H9 (cell line): Measurements from ENCODE around the gene TRAF3IP1. TPM values are rescaled to one million over a fixed set of nuclear protein-coding genes. Genes with fewer than 3 reads are reported as not detected.
"Not testable (repeated sequence)": the region's sequence is repeated elsewhere in the genome, so short reads cannot be mapped to it uniquely, and the experiment has no call there.

Experiments
- DNase-seq: peaks from one replicate; pipeline ENCODE4 v3.0.0-alpha.2; 2017
- H2AFZ ChIP-seq: one replicate; pipeline ENCODE4 v1.6.1; 2013; ENCODE audit warnings: mild to moderate bottlenecking, low read length, control low read depth, moderate library complexity
- H2AK5ac ChIP-seq: 2 replicates; pipeline ENCODE4 v1.6.1; 2013; ENCODE audit warnings: low read length, control low read depth, mixed read lengths; ENCODE audit not compliant: insufficient read length
- H2BK120ac ChIP-seq: one replicate; pipeline ENCODE4 v1.6.1; 2013; ENCODE audit warnings: low read depth, mild to moderate bottlenecking, low read length, control low read depth, inconsistent platforms; ENCODE audit not compliant: poor library complexity, severe bottlenecking
- H2BK12ac ChIP-seq: 2 replicates; pipeline ENCODE4 v1.6.1; 2013; ENCODE audit warnings: low read length, control low read depth, mixed read lengths, low read depth; ENCODE audit not compliant: insufficient read length
- H2BK15ac ChIP-seq: 2 replicates; pipeline ENCODE4 v1.6.1; 2013; ENCODE audit warnings: low read depth, low read length, control low read depth
- H2BK20ac ChIP-seq: one replicate; pipeline ENCODE4 v1.6.1; 2013; ENCODE audit warnings: low read depth, mild to moderate bottlenecking, low read length, control low read depth, inconsistent platforms; ENCODE audit not compliant: poor library complexity, severe bottlenecking
- H2BK5ac ChIP-seq: 2 replicates; pipeline ENCODE4 v1.6.1; 2013; ENCODE audit warnings: low read length, control low read depth, mixed read lengths; ENCODE audit not compliant: insufficient read length
- H3K14ac ChIP-seq: 2 replicates; pipeline ENCODE4 v1.6.1; 2013; ENCODE audit warnings: low read length, control low read depth; ENCODE audit not compliant: insufficient read depth
- H3K18ac ChIP-seq: 2 replicates; pipeline ENCODE4 v1.6.1; 2013; ENCODE audit warnings: low read depth, mild to moderate bottlenecking, mixed read lengths, low read length, control low read depth; ENCODE audit not compliant: insufficient read length
- H3K23ac ChIP-seq: 2 replicates; pipeline ENCODE4 v1.6.1; 2013; ENCODE audit warnings: low read length, control low read depth, mixed read lengths, low read depth; ENCODE audit not compliant: insufficient read length
- H3K23me2 ChIP-seq: 2 replicates; pipeline ENCODE4 v1.6.1; 2013; ENCODE audit warnings: low read depth, mild to moderate bottlenecking, mixed read lengths, low read length, control low read depth; ENCODE audit not compliant: insufficient read length, poor library complexity, severe bottlenecking
- H3K27ac ChIP-seq: 2 replicates; pipeline ENCODE4 v1.5.1; 2013; ENCODE audit warnings: low read length, control low read depth, mixed read lengths, low read depth; ENCODE audit not compliant: insufficient read length
- H3K27me3 ChIP-seq: 2 replicates; pipeline ENCODE4 v1.6.1; 2013; ENCODE audit warnings: low read length, control low read depth, inconsistent platforms; ENCODE audit not compliant: insufficient read depth
- H3K4ac ChIP-seq: 2 replicates; pipeline ENCODE4 v1.6.1; 2013; ENCODE audit warnings: low read depth, mild to moderate bottlenecking, control low read depth, inconsistent platforms, low read length, moderate library complexity
- H3K4me1 ChIP-seq: 2 replicates; pipeline ENCODE4 v1.6.1; 2013; ENCODE audit warnings: low read length, control low read depth, inconsistent platforms; ENCODE audit not compliant: insufficient read depth
- H3K4me2 ChIP-seq: 2 replicates; pipeline ENCODE4 v1.6.1; 2013; ENCODE audit warnings: low read length, control low read depth, mixed read lengths; ENCODE audit not compliant: insufficient read length, insufficient read depth
- H3K56ac ChIP-seq: 2 replicates; pipeline ENCODE4 v1.6.1; 2013; ENCODE audit warnings: low read depth, mild to moderate bottlenecking, mixed read lengths, low read length, control low read depth; ENCODE audit not compliant: insufficient read length
- H3K79me1 ChIP-seq: 2 replicates; pipeline ENCODE4 v1.6.1; 2013; ENCODE audit warnings: low read depth, mild to moderate bottlenecking, moderate library complexity, low read length, control low read depth, inconsistent platforms; ENCODE audit not compliant: insufficient read depth, poor library complexity, severe bottlenecking
- H3K79me2 ChIP-seq: 2 replicates; pipeline ENCODE4 v1.6.1; 2013; ENCODE audit warnings: low read length, control low read depth, inconsistent platforms; ENCODE audit not compliant: insufficient read depth
- H3K9ac ChIP-seq: 2 replicates; pipeline ENCODE4 v1.6.1; 2013; ENCODE audit warnings: low read length, control low read depth, mixed read lengths; ENCODE audit not compliant: insufficient read length; ENCODE audit errors: extremely low read depth
- H3K9me3 ChIP-seq: one replicate; pipeline ENCODE4 v1.6.1; 2013; ENCODE audit warnings: low read depth, low read length, inconsistent platforms; ENCODE audit not compliant: control insufficient read depth
- H3T11ph ChIP-seq: one replicate; pipeline ENCODE4 v1.6.1; 2013; ENCODE audit warnings: mild to moderate bottlenecking, low read length, control low read depth, inconsistent platforms
- H4K20me1 ChIP-seq: one replicate; pipeline ENCODE4 v1.6.1; 2013; ENCODE audit not compliant: control insufficient read depth, insufficient read length, insufficient read depth
- H4K5ac ChIP-seq: 2 replicates; pipeline ENCODE4 v1.6.1; 2013; ENCODE audit warnings: low read depth, mild to moderate bottlenecking, mixed read lengths, low read length, control low read depth; ENCODE audit not compliant: insufficient read length
- H4K8ac ChIP-seq: replicated peaks from 2 replicates; pipeline ENCODE4 v1.6.1; 2013; ENCODE audit warnings: low read length, control low read depth, mixed read lengths, low read depth; ENCODE audit not compliant: insufficient read length
- H4K91ac ChIP-seq: 2 replicates; pipeline ENCODE4 v1.6.1; 2013; ENCODE audit warnings: low read depth, mild to moderate bottlenecking, moderate library complexity, mixed read lengths, low read length, control low read depth; ENCODE audit not compliant: insufficient read length
- H3K27ac Mint-ChIP-seq, 3 experiments: 2 replicates in 2 of 3; 3 replicates in 1 of 3; pipeline ENCODE4 v1.8.0; 2020 to 2021; ENCODE audit warnings: mixed read lengths in 3 of 3, mild to moderate bottlenecking in 1 of 3, moderate library complexity in 1 of 3
- H3K27me3 Mint-ChIP-seq: 2 replicates; pipeline ENCODE4 v1.8.0; 2021; ENCODE audit warnings: low read depth, mild to moderate bottlenecking, moderate library complexity, mixed read lengths
- H3K36me3 Mint-ChIP-seq, 3 experiments: 2 replicates in 2 of 3; 3 replicates in 1 of 3; pipeline ENCODE4 v1.8.0; 2020 to 2021; ENCODE audit warnings: low read depth in 3 of 3, mixed read lengths in 3 of 3; ENCODE audit not compliant: insufficient read depth in 1 of 3
- H3K4me1 Mint-ChIP-seq, 2 experiments: 2 replicates each; pipeline ENCODE4 v1.8.0; 2020; ENCODE audit warnings: mixed read lengths in 2 of 2
- H3K4me3 Mint-ChIP-seq, 2 experiments: 2 replicates in 1 of 2; 3 replicates in 1 of 2; pipeline ENCODE4 v1.8.0; 2020 to 2021; ENCODE audit warnings: mild to moderate bottlenecking in 2 of 2, mixed read lengths in 2 of 2, moderate library complexity in 1 of 2
- H3K9me3 Mint-ChIP-seq, 2 experiments: 2 replicates in 1 of 2; 3 replicates in 1 of 2; pipeline ENCODE4 v1.8.0; 2020; ENCODE audit warnings: mild to moderate bottlenecking in 2 of 2, mixed read lengths in 2 of 2, moderate library complexity in 1 of 2
- WGBS: extraction: QIAGEN DNeasy Blood & Tissue Kit; methylation state at CpG from one replicate; pipeline ENCODE4 v1.1.7; 2013; ENCODE audit warnings: missing lambda C conversion rate, low lambda C conversion rate, mixed read lengths; ENCODE audit not compliant: insufficient read length; ENCODE audit errors: extremely low coverage; 5-methylcytosine and 5-hydroxymethylcytosine counted together
- total RNA-seq: library from RNA; stranded (reverse); gene quantifications from 2 replicates; pipeline ENCODE4 v1.2.1, GENCODE V29; 2021
- TF ChIP-seq, protein P1 (sequence below): fragments of 200-600 bp; sonication (generic); conservative IDR thresholded peaks from 3 replicates; pipeline ENCODE4 v1.8.0; 2021; ENCODE audit warnings: antibody characterized with exemption, mild to moderate bottlenecking

TRAF3IP1 gene
- total RNA-seq, 1 experiment from 2014 or later, result 16.4 TPM

DNA sequence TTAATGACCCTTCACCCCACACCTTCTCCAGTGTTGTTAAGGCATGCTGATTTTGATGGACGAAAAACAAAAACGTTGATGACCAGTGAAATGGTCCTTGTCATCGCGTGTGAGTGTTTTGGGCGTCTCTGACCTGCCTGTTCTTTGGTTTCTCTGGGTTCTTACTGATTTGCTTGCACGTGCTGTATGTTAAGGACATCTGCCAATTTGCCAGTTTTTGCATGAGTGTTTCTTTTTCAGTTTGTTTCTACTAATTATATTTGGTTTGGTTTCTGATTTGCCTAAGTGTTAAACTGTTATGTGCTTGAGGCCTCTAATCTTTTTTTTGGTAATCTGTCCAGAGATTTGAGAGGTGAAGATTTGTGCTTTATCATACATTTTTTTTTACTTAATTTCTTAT lies 14.6 kb downstream of the TRAF3IP1 start:
- Histone ChIP-seq H4K8ac (no peak overlapping the region), H4K91ac (no peak overlapping the region), H3K27me3 (no peaks in the 10 kb centered on the region), H2AK5ac (no peak overlapping the region), H3K18ac (no peak overlapping the region), H2BK15ac (no peak overlapping the region), H3K4me1 (no peaks in the 10 kb centered on the region), H2BK20ac (no peak overlapping the region), H3K23me2 (no peaks in the 10 kb centered on the region), H3K4ac (no peak overlapping the region), H3K79me1 (no peaks in the 10 kb centered on the region), H3K14ac (no peak overlapping the region), H3T11ph (no peak overlapping the region), H3K27ac (no peak overlapping the region), H4K20me1 (no peaks in the 10 kb centered on the region), H3K56ac (no peak overlapping the region), H2BK120ac (no peak overlapping the region), H2BK5ac (no peak overlapping the region), H3K79me2 (no peaks in the 10 kb centered on the region), H3K23ac (no peak overlapping the region), H2AFZ (no peak overlapping the region), H3K9ac (no peak overlapping the region), H3K4me2 (no peak overlapping the region), H4K5ac (no peak overlapping the region), H2BK12ac (no peak overlapping the region), H3K9me3 (no peaks in the 10 kb centered on the region)
- no CpG with 5 or more reads among the region's 6 CpGs for WGBS
- peaks cover 0 to 12% (median 2%) of the 10 kb centered on the region in 3 experiments; a peak in 6 of 7 replicates for H3K36me3 Mint-ChIP-seq
- H3K9me3 Mint-ChIP-seq, result no peaks in the 10 kb centered on the region
- H3K4me1 Mint-ChIP-seq, result peaks cover 0 to 3% of the 10 kb centered on the region in 2 experiments; a peak in 1 of 4 replicates
- H3K27me3 Mint-ChIP-seq, result no peaks in the 10 kb centered on the region
- TF ChIP-seq, protein P1, sequence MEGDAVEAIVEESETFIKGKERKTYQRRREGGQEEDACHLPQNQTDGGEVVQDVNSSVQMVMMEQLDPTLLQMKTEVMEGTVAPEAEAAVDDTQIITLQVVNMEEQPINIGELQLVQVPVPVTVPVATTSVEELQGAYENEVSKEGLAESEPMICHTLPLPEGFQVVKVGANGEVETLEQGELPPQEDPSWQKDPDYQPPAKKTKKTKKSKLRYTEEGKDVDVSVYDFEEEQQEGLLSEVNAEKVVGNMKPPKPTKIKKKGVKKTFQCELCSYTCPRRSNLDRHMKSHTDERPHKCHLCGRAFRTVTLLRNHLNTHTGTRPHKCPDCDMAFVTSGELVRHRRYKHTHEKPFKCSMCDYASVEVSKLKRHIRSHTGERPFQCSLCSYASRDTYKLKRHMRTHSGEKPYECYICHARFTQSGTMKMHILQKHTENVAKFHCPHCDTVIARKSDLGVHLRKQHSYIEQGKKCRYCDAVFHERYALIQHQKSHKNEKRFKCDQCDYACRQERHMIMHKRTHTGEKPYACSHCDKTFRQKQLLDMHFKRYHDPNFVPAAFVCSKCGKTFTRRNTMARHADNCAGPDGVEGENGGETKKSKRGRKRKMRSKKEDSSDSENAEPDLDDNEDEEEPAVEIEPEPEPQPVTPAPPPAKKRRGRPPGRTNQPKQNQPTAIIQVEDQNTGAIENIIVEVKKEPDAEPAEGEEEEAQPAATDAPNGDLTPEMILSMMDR, result no peak
- no peak overlapping the region for H3K4me3 Mint-ChIP-seq
- H3K27ac Mint-ChIP-seq, result no peak overlapping the region
- no peak for DNase-seq

DNA sequence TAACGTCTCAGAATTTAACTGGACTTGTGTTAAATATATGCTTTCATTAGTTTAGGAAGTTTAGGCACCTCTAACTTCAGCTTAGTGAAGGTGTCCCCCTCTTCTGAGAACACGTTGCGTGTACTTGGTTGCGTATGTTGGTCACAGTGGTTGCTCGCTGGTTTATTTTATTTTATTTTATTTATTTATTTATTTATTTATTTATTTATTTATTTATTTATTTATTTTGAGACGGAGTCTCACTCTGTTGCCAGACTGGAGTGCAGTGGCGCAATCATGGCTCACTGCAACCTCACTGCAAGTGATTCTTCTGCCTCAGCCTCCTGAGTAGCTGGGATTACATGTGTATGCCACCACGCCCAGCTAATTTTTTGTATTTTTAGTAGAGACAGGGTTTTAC lies 15.3 kb downstream of the TRAF3IP1 start:
- not testable (repeated sequence) for H2BK12ac ChIP-seq, H4K5ac ChIP-seq, H3K4me2 ChIP-seq, H3K27ac ChIP-seq, H3K27me3 ChIP-seq, H3K79me1 ChIP-seq, H3K18ac ChIP-seq, H4K8ac ChIP-seq, H3K9me3 Mint-ChIP-seq, H3K23me2 ChIP-seq, H4K20me1 ChIP-seq, H2BK20ac ChIP-seq, H2BK15ac ChIP-seq, H3K23ac ChIP-seq, H3K9me3 ChIP-seq, H2AK5ac ChIP-seq, H3K4ac ChIP-seq, H4K91ac ChIP-seq, H3K27me3 Mint-ChIP-seq, H3K27ac Mint-ChIP-seq, H3K14ac ChIP-seq, H2BK5ac ChIP-seq, H3K4me1 ChIP-seq, H2BK120ac ChIP-seq, H3K4me3 Mint-ChIP-seq, H3K4me1 Mint-ChIP-seq, H2AFZ ChIP-seq, H3K79me2 ChIP-seq, H3K9ac ChIP-seq, DNase-seq, H3K56ac ChIP-seq, H3T11ph ChIP-seq
- peaks cover 0 to 10% (median 0%) of the 10 kb centered on the region in 3 experiments; a peak in 5 of 7 replicates for H3K36me3 Mint-ChIP-seq
- no CpG with 5 or more reads among the region's 8 CpGs for WGBS
